Suppressor macrophage treated with lipopolysaccharide for 1 hour (primary cell): ENCODE results near the gene NECAB3.

Experiments used
- DNase-seq, 3 donors: peaks; one replicate each; pipeline ENCODE4 v3.0.0-alpha.2; 2020 to 2022

NECAB3 gene

GRCh38 chr20:33663161-33664084, 10.8 kb downstream of the NECAB3 start:
- DNase-seq: peak; percentile 81 to 93 (median 87)

- no peak for DNase-seq
Measured at GRCh38 chr20:33662172-33662571, 12.1 kb downstream of the NECAB3 start, which contains the start of gene C20orf144. TSS of gene C20orf144 (plus strand) at chr20:33662327. CDS start at chr20:33662346, 19 bp downstream.

GRCh38 chr20:33660685-33661058, 13.6 kb downstream of the NECAB3 start:
- no peak for DNase-seq

- no peak for DNase-seq
Measured at GRCh38 chr20:33660035-33660684, 14.1 kb downstream of the NECAB3 start.

- DNase-seq: no peak
Measured at GRCh38 chr20:33659341-33660034, 14.7 kb downstream of the NECAB3 start.

GRCh38 chr20:33658929-33659328, 15.3 kb downstream of the NECAB3 start:
- no peak for DNase-seq

- DNase-seq: no peak
Measured at GRCh38 chr20:33658510-33658909, 15.7 kb downstream of the NECAB3 start.

- DNase-seq: no peak
Measured at GRCh38 chr20:33657704-33658095, 16.5 kb downstream of the NECAB3 start.

GRCh38 chr20:33656783-33657703, 17.2 kb downstream of the NECAB3 start:
- DNase-seq: no peak

GRCh38 chr20:33656010-33656782, 18.0 kb downstream of the NECAB3 start:
- DNase-seq: no peak

- DNase-seq: no peak
Measured at GRCh38 chr20:33655164-33655563, 19.1 kb downstream of the NECAB3 start.

GRCh38 chr20:33654680-33655161, 19.5 kb downstream of the NECAB3 start:
- DNase-seq: no peak

- no peak for DNase-seq
Measured at GRCh38 chr20:33653900-33654596, 20.2 kb downstream of the NECAB3 start.

- DNase-seq: peak; percentile 27 to 40 (median 28)
Measured at GRCh38 chr20:33653218-33653899, 20.9 kb downstream of the NECAB3 start.

- no peak for DNase-seq
Measured at GRCh38 chr20:33651562-33652048, 22.6 kb downstream of the NECAB3 start.

- no peak for DNase-seq
Measured at GRCh38 chr20:33650753-33651561, 23.3 kb downstream of the NECAB3 start.

GRCh38 chr20:33650111-33650752, 24.0 kb downstream of the NECAB3 start:
- DNase-seq: no peak

GRCh38 chr20:33649201-33649681, 25.0 kb downstream of the NECAB3 start:
- DNase-seq: no peak
